HT-29 (cell line): ENCODE data around the gene GABRG3. TPM values are rescaled to one million over a fixed set of nuclear protein-coding genes. Genes with fewer than 3 reads are reported as not detected.
"Not testable (repeated sequence)": the region's sequence is repeated elsewhere in the genome, so short reads cannot be mapped to it uniquely, and the experiment has no call there.

Experiments
- DNase-seq: peaks from one replicate; pipeline ENCODE4 v3.0.0-alpha.2; 2015; ENCODE audit warnings: low spot score
- total RNA-seq: library from RNA; depleted of rRNA; stranded (reverse); fragments of >200 nt; shearing (Covaris generic); gene quantifications from 2 replicates; pipeline ENCODE4 v1.2.3, GENCODE V29; 2014

The GABRG3 gene
- total RNA-seq, 1 experiment from 2014 or later = not detected

- DNase-seq = no peak
These were observed 205.9 kb downstream of the GABRG3 start for GRCh38 chr15:27176785-27177406.

- no peak for DNase-seq
These were observed 208.8 kb downstream of the GABRG3 start for GRCh38 chr15:27179789-27180188.

DNA sequence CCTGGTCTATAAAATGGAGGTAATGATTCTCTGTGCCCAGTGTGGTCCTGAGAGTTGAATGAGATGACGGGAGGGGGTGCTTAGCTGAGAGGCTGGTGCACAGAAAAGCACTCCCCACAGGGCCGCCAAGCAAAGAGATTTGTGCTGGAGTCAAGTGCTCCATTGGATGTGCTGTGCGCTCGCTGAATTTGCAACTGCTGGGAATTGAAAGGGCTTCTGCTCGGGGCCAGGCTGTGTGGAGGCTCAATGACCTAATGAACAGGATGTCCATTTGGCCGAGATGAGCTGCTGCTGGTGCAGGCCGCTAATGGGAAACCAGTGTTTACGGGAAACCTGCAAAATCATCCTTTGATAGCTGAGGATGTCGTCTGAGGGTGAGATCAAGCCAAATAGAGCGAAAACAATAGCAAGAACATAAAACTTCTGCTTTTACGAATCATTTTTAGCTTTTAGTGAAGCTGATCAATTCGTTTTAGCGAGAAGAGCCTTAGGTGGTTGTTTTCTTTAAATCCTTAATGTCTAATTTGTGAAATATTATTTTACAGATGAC is 211.7 kb downstream of the GABRG3 start:
- DNase-seq = no peak

GRCh38 chr15:27183201-27183600 is 212.2 kb downstream of the GABRG3 start:
- DNase-seq = no peak

DNA sequence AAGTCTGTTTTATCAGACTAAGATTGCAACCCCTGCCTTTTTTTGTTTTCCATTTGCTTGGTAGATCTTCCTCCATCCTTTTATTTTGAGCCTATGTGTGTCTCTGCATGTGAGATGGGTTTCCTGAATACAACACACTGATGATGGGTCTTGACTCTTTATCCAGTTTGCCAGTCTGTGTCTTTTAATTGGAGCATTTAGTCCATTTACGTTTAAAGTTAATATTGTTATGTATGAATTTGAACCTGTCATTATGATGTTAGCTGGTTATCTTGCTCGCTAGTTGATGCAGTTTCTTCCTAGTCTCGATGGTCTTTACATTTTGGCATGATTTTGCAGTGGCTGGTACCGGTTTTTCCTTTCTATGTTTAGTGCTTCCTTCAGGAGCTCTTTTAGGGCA is 220.5 kb downstream of the GABRG3 start:
- not testable (repeated sequence) for DNase-seq

DNA sequence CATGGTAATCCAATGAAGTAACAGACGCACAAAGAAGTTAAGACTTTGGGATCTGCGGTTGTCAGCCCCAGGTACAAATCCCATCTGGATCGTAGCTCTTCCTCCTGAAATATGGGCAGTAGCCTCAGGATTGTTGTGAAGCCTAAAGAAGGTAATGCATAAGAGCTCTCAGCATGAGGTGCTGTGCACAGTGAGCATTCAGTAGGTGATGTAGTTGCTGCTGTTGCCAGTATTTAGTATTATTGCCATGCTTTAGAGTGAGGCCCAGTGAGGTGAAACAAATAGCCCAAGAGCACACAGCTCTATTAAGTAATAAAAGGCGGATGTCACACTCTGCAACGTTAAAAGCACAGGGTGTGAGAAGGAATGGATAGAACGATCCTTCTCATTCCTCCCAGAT is 225.7 kb downstream of the GABRG3 start:
- no peak for DNase-seq

DNA sequence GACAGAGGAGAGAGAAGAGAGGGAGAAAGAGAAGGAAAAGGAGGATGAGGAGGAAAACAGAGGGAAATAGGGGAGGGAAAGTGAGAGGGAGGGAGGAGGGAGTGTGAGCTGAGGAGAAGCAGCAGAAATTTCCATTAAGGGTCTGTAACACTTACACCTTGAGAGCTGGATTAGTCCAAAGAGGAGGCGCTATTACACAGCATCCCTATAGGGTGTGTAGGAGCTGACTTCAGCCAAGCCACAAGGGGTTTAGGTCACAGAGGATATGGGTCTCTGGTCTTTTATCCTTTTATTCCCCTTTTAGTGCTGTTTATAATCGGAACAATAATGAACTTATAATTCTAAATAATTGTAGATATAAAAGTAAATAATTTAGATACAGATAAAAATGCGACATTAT is 230.4 kb downstream of the GABRG3 start:
- DNase-seq = no peak

- DNase-seq = no peak
These were observed 239.2 kb downstream of the GABRG3 start for GRCh38 chr15:27210176-27210575.

GRCh38 chr15:27214032-27214431 is 243.1 kb downstream of the GABRG3 start:
- DNase-seq = no peak

- no peak for DNase-seq
These were observed 244.0 kb downstream of the GABRG3 start for GRCh38 chr15:27214961-27215360.

DNA sequence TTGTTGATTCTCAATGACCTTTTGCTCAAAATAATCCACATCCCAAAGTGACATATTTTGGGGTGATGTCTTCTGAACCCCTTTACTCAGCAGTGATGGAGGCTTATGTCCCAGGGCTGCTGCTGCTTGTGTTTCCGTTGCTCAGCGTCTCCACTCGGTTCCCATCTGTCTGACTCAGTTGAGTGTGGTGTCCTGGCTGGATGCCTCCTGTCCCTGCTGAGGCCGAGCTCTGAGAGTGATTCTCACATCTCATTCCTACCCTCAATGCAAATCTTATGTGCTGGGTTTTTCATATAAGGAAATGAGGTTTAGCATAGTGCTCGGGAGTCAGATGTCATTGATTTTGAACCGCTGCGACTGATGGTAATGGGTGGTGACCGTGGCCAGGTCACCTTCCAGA is 247.4 kb downstream of the GABRG3 start:
- no peak for DNase-seq

DNA sequence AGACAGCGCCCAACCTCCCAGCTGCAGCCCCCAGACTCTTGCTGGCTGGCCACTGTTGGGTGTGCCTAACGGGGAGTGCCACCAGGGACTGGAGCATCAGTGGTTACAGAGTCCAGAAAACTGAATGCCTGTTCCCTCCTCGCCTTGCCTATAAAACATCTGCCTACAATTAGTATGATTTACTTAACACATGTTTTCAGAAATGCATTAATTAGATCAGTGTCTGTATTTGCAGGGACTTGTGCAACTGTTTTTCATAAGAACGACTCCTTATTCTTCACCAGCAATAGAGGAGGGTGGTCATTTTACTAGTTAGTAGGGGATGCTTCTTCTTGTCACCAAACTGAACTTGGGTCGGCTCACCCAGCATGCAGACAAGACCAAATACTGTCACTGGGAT is 248.7 kb downstream of the GABRG3 start:
- DNase-seq = no peak

DNA sequence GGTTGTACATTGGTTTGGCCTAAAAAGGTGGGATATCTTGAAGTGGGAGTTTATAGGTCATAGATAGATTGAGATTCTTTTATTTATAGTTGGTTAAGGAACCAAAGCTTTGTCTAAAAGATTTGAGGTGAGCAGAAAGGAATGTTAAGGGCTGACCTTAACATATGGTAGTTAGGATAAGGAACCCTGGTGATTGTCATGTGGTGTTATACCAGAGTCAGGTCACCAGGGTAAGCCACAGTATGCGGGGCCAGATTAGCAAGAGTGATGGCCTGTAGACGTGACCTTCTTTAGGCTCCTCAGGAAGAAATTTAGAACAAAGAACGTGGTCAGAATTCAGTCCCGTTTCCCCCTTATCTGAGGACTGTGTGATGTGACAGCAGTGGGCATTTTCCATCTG is 249.2 kb downstream of the GABRG3 start:
- DNase-seq = no peak

DNA sequence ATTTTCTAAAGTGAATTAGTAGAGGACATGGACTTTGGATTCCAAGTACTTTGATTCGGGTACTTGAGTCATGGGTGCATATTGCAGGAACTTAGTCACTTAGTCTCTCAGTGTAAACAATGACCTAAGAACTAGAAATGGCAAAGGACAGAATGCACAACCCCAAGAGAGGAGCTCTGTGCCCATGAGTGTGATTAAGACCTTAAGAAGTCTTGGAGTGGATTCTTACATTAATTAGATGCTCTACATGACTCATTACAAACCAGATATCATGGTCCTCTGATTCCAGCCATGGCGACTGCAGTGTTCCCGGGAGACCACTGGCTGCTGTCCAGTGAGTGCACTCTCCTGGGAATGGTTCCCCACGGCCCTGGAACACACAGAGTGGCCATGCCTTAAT is 251.5 kb downstream of the GABRG3 start:
- no peak for DNase-seq

DNA sequence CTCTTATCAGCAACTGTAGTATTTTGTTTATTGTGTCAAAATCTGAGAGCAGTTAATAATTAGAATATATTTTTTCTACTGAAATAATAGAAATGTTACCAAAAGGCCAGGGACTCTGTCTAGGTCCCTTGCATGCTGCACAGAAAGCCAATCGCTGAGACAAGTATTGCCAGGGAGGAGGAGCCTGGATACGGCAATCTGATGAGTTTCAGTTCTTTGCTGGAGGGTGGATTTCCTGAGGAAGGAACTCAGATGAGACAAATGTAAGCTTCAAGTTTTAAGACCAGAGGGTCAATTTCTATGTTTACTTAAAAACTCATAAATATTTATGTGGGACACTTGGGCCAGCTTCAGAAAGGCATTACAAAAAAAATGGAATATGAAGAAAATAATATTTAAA is 252.2 kb downstream of the GABRG3 start:
- no peak for DNase-seq

GRCh38 chr15:27231811-27232210 is 260.8 kb downstream of the GABRG3 start:
- DNase-seq = no peak

DNA sequence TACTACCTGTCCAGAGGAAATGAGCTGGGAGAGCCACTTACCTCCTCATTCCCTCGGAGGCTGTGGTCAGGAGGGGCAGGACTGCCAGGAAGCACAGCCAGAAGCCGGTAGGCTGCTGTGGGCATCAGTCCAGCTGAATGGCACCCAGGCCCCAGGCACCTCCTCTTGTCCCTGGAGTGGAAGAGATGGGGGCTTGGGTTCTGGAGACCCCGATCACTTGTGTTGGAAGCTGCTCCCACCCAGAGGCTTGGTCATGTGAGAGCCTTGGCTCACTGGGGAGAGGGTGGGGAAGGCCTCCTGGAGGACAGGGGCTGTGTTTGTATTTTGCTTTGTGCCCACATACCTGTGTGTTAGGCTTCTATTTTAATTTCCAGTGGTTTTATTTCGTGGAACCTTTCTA is 261.9 kb downstream of the GABRG3 start:
- DNase-seq = no peak

- DNase-seq = no peak
These were observed 263.6 kb downstream of the GABRG3 start for GRCh38 chr15:27234593-27234992.

DNA sequence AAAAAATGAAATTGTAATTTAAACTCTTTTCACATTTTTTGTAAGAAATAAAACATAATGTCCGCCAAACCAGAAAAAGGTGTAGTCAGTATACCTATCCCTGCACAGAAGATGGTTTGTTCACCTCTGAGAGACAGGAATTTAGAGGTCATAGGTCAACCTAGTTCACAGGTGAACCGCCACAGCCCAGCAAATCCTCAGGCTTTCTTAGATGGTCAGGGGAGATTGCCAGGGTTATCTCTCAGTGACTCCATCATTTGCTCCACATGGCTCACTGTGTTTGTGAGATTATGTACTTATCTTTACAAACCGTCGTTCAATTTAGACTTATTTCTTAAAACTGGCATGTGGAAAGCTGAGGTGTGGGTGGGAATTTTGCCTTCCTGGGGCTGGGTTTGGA is 264.2 kb downstream of the GABRG3 start:
- no peak for DNase-seq

DNA sequence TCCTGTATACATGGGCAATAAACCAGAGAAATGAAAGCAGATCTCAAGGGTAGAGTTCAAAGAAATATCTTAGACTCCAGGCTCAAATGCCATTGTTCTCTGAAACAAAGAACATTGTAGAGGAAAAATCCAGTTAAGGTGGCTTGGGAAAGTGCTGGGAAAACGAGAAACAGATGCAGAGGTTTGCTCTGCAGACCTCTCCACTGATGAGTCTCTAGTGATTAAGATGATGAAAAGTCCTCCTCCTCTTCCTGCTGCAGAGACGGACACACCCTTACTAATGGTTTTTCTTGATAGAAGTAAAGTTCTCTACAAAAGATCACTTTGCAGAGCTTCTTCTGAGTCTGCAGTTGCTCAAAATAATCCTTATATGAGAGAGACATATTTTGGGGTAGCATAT is 264.7 kb downstream of the GABRG3 start:
- no peak for DNase-seq

GRCh38 chr15:27237319-27237939 is 266.4 kb downstream of the GABRG3 start:
- DNase-seq = no peak

DNA sequence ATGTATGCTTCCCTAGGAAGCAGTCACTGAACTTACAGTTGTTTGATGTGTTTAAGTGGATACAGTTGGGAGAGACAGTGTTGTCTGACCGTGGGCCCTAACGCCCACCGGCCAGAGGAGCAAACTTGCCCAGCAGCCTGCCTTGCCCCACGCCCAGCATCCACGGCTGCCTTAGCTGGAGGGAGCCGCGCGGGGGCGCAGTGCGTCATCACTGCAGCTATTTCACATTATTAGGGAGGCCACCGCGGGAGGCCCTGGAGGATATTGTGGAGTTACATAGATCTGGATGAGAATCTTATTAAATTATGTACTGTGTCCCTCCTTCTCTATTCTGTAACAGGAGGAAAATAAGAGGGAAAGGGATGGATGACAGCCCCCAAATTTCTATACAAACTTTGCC is 267.2 kb downstream of the GABRG3 start:
- no peak for DNase-seq

DNA sequence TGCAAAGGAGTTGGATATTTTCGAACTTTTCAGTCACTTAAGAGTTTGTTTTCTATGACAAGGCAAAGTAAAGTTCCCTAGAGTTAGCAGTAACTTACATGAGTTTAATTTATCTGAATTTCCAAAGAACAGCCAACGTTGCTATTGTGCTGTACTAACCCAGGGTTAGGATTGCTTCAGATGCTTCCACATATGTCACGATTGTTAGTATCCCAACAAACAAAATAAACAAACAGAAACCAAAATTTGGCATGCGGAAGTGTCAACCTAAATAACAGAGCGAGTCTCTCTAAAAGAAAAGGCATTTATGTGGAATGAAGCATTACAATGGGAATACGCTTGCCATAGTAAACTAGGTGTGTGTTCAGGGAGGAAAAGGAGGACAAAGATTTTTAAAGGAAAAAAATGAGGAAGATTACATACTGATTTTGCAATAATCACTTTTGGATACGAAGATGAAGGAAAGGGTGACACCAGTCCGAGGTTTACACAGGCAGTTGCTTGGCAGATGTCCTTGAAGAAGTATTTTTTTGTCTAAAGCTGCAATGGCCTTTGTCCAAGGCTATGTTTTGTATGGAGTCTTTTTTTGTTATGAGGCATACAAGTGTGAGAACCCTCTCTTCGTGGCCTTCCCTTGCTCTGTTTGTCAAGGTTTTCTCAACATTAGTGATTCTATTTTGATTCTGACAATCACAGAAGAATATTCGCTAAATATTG is 267.9 kb downstream of the GABRG3 start:
- DNase-seq = no peak
